HG03442 (cell line): ENCODE results near the gene SRSF2.
"Not testable (repeated sequence)": the region's sequence is repeated elsewhere in the genome, so short reads cannot be mapped to it uniquely, and the experiment has no call there.

Experiments
- ATAC-seq: cut with Tn5 transposase; IDR thresholded peaks from one replicate; pipeline ENCODE4 v1.9.1; 2021; ENCODE audit warnings: mild to moderate bottlenecking, moderate library complexity; ENCODE audit not compliant: unreplicated experiment

SRSF2 gene

DNA sequence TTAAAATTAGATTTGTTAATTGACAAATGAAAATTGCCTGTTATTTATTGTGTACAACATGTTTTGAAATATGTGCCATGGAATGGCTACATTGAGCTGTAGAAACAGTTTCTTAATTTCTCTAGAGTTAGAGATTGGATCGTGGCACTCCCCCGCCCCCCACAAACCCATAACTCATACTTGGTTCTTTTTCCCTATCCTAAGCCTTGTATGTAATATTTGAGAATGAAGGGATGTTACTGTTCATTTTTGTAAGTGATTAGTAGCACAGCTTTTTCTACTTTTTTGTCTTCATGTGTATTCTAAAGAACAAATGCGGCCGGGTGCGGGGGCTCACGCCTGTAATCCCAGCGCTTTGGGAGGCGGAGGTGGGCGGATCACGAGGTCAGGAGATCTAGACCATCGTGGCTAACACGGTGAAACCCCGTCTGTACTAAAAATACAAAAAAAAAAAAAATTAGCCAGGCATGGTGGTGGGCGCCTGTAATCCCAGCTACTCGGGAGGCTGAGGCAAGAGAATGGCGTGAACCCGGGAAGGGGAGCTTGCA lies 2.5 kb upstream of the SRSF2 start:
- ATAC-seq = not testable (repeated sequence)

DNA sequence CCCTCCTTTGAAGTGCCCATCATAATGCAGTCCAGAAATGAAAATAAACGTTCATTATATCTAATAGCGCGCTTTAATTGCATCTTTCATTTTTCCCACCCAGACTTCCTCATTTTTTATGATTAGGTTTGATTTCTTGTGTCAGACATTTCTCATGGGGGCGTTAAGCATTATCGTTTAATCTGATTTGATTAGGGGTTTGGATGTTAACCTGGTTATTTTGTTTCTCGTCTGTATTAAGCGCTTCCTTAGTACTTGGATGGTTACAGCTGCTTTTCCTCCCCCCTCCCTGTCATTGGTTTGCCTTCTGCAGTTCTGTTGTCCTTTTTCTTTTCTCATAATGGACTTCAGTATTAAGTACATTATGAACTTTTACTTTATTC lies 1.3 kb upstream of the SRSF2 start:
- ATAC-seq = no peak

DNA sequence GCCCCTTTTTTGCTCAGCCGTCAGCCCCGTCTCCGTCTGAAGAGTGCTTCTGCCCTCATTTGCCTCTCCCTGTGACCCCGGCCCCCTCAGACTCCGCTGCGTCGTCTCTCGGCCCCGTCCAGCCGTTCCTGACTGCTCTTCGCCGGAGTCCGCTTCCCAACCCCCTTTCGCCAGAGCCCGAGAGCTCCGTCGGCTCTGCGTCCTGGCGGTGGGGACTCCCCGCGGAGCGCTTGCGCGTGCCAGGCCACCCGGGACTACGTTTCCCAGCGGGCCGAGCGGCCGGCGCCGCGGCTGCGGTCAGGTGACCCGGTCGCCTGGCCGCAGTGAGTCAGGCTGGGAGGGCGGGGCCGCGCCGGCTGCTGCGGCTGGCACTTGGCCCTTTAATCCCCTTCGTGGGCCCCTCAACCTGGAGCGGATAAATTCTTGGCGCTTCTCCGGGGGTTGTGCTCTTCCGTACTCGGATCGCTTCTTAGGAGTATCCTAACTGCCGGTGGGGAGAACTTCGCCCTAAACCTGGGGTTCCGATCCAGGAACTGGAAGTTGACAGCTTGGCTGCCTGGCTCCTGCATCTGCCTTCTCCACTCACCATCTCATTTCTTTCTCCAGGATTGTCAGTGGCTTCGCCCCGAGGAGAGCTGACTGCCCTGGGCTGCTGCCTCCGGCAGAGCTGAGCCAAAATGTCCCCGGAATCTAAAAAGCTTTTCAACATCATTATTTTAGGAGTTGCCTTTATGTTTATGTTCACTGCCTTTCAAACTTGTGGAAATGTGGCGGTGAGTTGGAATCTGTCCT lies 741 bp upstream of the SRSF2 start, which contains the start of gene MFSD11:
Gene MFSD11, plus strand, starts transcription at position 444 of the 792 bp plus-strand sequence. Its CDS starts 234 bp downstream, at position 678.
- peak; percentile 46 for ATAC-seq

DNA sequence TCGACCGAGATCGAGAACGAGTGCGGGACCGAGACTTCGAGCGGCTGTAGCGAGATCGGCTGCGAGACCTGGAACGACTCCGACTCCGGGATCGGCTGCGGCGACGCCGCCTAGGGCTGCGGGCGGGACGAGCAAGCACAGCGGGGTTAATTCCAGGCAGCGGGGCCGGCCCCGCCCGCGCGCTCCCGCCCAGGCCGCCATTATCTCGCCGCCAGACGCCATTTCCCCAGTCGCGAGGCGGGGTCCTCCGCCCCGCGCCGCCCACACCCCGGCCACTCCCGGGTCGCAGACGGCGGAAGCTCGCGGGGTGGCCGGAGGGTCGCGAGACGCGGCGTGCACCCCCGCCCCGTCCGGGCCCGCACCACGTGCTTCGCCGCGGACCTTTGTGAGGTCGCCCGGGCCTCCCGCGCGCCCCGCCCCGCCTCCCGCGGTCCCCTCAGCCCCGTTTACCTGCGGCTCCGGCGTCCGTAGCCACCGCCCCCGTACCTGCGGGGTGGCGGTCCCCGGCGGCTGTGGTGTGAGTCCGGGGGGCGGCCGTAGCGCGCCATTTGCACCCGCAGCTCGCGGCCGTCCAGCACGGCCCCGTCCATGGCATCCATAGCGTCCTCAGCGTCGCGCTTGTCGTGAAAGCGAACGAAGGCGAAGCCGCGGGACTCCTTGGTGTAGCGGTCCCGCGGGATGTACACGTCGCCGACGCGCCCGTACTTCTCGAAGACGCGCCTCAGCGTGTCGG lies 616 bp downstream of the SRSF2 start:
- ATAC-seq = peak; percentile 16

DNA sequence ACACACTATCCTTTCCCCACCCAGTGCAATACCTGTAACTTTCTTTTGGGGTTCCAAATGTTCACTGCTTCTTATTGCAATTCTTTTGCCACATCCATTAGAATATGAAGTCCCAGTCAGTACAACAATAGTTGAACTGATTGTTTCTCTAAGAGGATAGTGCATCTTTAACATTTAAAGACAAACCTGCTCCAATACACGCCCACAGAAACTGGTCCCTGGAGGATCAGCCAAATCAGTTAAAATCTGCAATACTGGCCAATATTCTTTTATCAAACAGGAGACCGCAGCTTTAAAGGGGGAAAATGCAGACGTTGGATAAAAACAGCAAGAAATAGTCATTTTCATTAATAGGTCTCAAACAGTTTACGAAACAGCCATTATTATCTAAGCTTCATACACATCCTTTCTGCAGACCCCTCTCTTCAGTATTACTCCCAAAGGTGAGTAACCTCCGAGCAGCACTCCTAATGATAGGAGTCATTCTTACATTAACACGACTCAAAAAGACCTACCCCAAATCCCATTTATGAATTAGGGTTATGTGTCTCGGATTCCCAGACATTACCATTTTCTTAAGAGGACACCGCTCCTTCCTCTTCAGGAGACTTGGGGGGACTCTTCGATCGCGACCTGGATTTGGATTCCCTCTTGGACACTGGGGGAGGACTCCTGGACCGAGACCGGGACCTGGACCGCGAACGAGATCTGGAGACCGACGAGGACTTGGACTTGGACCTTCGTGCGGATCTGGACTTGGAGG lies 1.4 kb downstream of the SRSF2 start:
- no peak for ATAC-seq

DNA sequence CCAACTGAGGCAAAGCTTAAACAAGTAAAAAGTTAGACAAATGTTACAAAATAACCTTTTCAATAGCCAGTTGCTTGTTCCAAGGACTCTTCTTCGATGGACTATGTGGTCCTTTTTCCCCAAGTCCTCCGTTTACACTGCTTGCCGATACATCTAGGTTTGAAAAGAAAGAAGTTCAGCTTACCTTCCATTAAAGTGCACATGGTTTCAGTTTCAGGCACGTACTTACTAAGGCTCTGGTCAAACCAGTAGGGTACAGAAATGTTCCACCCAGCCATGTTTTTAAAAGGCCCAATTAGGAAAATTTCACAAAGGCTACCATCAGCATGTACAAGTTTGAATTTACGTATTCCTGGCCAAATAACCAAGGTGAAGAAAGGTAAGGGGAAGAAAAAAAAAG lies 2.1 kb downstream of the SRSF2 start:
- ATAC-seq = no peak

DNA sequence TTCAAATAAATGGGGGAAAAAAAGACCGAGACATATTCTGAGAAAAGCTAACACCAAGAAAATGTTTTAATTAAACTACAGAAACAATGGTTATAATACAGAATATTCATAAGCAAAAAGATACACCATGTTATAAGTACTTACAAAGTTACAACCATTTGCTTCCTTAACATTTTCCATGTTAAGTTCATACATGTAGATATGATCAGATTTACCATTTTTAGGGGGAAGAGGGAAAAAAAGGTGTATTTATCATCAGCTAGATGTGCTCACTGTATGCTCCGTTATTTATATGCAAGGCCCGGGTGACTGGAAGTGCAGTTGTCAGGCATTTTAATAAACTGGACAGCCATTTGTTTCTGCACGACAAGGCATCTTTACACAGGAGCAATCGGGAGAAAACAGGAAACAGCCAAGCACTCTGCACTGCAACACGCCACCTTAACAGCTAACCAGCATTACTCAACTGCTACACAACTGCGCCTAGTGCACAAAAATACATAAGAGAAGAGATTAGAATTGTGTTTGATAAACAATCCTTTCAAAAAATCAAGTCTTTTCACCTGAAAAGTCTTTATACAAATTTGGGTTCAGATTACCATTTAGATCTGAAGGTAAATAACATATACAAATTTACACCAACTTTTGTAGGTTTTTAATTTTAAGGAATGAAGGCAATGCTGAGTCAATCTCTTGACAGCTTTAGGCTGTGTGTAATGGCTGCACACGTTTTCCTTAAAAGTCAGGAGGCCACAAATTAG lies 2.9 kb downstream of the SRSF2 start:
- ATAC-seq = no peak

DNA sequence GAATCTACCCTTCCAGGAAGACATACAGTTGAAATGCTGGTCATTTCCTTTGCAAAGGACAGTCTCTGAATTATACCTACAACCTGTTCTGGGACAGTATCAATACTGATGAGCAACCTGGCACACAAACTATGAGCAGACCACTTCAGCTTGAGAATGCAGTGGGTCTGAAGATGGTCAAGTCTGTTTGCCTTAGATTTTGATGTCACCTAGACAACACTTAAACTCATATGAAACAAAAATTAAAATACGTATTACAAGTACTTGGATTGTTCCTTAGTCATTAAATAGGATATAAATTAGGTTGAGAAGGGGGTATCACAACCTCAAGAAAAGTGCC lies 3.5 kb downstream of the SRSF2 start:
- ATAC-seq = no peak

DNA sequence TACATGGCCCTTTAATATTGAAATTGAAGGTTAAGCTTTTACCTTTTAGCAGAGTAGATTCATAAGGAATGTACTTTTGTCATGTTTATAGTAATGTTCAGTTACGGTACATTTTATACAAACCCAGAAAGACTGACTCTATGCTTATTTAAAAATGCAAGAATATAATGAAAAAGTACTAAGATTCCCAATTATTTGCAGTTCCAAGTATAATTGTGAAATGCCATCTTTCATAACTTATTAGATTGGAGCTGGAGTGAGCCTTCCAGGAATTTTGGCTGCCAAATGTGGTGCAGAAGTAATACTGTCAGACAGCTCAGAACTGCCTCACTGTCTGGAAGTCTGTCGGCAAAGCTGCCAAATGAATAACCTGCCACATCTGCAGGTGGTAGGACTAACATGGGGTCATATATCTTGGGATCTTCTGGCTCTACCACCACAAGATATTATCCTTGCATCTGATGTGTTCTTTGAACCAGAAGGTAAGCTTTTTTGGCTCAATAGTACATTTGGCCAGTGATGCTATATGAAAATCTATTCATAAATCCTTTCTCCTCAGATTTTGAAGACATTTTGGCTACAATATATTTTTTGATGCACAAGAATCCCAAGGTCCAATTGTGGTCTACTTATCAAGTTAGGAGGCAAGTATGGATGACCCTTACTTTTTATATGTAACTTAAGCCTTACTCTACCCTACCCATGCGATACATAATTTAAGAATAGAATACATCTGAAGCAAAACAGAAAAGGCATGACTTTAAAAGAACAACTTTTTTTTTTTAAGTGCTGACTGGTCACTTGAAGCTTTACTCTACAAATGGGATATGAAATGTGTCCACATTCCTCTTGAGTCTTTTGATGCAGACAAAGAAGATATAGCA lies 4.2 kb downstream of the SRSF2 start:
- ATAC-seq = no peak

DNA sequence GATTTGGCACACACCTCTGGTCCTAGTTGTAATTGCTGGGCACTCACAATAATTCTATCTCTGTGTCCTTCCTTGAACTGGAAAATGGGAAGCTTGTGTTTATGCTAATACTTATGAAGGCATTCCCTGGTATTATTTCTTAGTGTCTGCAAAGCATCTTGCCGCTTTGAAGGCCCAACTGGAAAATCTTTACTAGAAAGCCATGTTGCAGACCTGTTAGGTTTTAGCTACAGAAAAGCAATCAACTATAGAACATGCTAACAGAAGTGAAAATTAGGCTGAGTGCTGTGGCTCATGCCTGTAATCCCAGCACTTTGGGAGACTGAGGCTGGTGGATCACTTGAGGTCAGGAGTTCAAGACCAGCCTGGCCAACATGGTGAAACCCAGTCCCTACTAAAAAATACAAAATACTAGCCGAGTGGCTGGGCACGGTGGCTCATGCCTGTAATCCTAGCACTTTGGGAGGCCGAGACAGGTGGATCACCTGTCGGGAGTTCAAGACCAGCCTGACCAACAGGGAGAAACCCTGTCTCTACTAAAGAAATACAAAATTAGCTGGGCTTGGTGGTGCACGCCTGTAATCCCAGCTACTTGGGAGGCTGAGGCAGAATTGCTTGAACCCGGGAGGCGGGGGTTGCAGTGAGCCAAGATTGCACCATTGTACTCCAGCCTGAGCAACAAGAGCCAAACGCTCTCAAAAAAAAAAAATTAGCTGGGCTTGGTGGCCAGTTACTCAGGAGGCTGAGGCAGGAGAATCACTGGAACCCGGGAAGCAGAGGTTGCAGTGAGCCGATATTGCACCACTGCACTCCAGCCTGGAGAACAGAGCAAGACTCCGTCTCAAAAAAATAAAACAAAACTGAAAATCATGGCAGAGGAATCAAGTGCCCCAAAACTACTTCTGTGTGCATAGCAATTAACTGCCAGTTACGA lies 5.1 kb downstream of the SRSF2 start:
- not testable (repeated sequence) for ATAC-seq

DNA sequence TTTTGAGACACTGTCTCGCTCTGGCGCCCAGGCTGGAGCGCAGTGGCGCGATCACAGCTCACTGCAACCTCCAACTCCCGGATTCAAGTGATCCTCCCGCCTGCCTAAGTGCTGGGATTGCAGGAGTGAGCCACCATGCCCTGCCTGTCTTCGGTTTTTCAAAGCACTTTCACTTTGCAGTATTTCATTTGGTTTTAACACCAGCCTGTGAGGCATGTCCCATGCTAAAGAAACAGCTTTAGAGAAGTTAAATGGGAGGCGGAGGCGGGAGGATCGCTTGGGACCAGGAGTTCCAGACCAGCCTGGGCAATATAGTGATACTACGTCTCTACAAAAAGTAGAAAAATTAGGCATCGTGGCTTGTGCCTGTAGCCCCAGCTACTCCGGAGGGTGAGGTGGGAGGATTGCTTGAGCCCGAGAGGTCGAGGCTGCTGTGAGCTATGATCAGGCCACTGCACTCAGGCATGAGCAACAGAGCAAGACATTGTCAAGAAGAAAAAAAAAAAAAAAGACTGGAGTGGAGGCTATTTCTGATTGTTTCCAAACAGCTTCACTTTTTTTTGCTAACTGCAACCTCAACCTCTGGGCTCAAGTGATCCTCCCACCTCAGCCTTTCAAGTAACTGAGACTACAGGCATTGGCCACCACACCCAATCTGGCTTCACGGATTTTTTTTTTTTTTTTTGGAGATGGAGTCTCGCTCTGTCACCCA lies 9.2 kb downstream of the SRSF2 start:
- no peak for ATAC-seq

DNA sequence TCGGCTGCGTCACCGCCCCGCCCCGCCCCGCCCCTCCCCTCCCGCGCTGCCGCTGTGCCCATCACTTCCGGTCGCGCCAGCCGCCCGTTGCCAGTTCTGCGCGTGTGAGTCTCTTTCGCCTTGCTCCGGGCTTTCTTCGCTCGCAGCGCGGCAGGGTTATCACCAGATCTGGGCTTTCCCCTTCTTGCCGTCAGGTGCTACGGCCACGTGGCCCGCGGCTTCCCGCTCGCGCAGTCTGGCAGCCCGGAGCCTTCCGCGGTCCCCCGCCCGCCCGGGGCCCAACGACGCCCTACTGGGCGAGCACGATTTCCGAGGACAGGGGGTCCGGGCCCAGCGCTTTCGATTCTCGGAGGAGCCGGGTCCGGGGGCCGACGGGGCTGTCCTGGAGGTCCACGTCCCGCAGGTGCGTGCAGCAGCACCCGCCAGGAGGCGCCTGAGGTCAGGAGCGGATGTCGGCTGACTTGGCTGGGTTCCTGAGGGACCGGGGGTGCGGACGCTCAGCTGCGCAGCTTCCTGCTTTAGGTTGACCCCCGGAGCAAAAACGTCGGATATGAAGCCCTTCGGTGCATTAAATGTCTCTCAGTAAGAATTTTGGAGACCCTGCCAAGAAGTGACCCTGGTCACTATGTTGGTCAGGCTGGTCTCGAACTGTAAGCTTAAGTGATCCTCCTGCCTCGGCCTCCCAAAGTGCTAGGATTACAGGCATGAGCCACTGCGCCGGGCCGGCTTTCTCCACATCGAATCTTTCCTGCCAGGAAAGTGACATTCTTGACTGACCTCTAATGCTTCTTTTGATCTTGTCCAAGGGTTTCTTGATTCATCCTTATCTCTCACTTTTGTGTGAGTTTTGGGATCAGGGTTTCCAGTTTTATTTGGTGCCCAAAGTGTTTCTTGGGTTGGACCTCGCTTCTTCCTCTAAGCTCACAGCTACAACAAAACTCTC lies 10.1 kb downstream of the SRSF2 start, which contains the start of gene METTL23:
Gene METTL23, plus strand, starts transcription at position 64 of the 943 bp plus-strand sequence. CDS start 2,872 bp downstream, outside the sequence.
- ATAC-seq = peak; percentile 41

DNA sequence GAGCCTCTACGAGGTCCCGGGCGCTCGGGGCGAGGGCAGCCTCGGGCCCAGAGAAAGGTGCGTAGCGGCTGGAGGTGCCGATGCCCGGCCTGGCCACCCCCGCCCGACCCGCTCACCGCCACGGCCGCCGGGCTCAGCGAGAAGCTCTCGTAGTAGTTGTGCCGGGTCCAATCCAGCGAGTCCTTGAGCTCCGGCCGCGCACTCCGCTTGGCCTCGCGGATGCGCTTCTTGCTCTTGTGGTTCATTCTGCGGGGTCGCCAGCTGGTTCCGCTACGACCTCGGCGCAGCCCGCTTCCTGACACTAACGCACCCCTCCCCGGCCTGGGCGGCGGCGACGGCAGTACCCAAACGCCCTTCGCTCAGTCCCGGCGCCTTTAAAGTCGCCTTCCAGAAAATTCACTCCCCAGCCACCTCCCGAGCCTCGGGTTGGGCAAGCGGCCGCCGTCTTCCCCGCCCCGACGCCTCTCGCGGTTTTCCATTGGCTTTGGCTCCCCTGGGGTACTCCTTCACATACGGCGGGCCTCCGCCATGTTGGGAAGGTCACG lies 10.8 kb downstream of the SRSF2 start, which contains the start of gene JMJD6:
Gene JMJD6, minus strand, starts transcription at position 376 of the 545 bp plus-strand sequence. Its CDS starts 131 bp downstream, at position 245.
- ATAC-seq = peak; percentile 68

DNA sequence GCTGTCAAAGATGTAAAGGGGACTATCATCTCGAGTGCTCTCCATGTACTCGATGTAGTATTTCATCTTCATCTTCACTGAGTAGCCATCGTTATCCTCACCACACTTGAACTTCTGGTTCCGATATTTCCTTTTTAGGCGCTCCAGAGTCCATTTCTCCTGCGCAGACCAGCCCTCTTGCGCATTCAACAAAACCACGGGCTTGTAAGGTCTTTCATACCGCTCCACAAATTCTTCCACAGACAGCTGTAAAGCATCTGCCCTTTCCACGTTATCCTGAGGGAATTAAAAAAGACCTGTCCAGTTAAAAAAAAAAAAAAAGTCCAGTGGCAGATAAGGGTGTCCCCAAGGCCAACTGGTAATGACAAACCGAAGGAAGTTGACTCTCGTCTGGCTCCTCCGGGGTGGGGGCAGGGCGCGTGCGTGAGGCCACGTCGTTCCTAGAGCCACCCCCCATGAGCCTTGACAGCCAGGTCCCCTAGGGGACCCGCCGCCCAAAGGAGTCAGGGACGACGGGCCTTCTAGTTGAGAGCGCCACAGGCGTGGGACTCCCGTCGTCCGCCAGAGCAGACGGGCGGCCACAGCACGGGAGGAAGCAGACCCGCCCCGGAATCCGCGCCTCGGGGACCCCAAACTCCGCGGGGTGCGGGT lies 11.4 kb downstream of the SRSF2 start:
- peak; percentile 22 for ATAC-seq

DNA sequence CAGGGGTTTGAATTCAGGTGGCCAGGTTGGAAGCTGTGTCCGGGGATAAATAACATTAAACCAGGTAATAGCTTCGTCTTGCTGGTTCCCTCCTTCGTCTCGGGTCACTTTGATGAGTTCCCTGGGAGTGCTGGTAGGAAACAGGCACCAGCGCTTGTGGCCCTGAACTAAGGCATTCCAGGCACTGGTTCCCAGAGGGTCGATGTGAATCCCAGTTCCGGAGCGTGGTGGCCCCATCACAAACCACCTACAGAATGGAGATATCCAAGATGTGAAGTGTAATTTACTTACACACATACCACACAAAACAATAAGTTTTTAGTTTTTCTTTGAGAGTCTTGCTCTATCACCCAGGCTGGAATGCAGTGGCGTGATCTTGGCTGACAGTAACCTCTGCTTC lies 13.3 kb downstream of the SRSF2 start:
- no peak for ATAC-seq

DNA sequence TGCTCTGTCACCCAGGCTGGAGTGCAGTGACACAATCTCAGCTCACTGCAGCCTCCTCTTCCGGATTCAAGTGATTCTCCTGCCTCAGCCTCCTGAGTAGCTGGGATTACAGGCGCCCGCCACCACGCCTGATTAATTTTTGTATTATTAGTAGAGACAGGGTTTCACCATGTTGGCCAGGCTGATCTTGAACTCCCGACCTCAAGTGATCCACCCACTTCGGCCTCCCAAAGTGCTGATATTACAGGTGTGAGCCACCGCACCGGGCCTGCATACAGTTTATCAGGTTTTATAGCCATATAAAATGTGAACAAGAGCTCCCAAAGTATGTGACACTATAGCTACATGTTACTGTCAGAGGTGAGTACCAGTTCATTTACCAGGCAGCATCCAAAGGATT lies 14.2 kb downstream of the SRSF2 start:
- ATAC-seq = not testable (repeated sequence)
